ENCODE data around the gene SLC24A4. TPM values are rescaled to one million over a fixed set of nuclear protein-coding genes. Genes with fewer than 3 reads are reported as not detected.

SLC24A4 gene
- total RNA-seq, 1 donor from 2014 or later: 0.34 TPM

GRCh38 chr14:92315050-92315805 is 7.7 kb upstream of the SLC24A4 start:
- DNase-seq: no peak
- Mint-ChIP-seq H3K4me1 (ENCODE audit: low read depth, unreplicated experiment) (peaks cover 4% of the 10 kb centered on the region), H3K4me3 (ENCODE audit: unreplicated experiment) (no peak overlapping the region), H3K27me3 (ENCODE audit: unreplicated experiment) (peaks cover 11% of the 10 kb centered on the region), H3K36me3 (ENCODE audit: unreplicated experiment) (peaks cover 2% of the 10 kb centered on the region), H3K27ac (ENCODE audit: unreplicated experiment) (no peak overlapping the region), H3K9me3 (ENCODE audit: unreplicated experiment) (peaks cover 8% of the 10 kb centered on the region)
- TF ChIP-seq CTCF (IDR thresholded peaks at IDR 0.05; ENCODE audit: partially characterized antibody, unreplicated experiment): no peak

GRCh38 chr14:92316176-92316575 is 6.8 kb upstream of the SLC24A4 start:
- no peak overlapping the region for H3K4me3 Mint-ChIP-seq (ENCODE audit: unreplicated experiment)
- peaks cover 2% of the 10 kb centered on the region for H3K4me1 Mint-ChIP-seq (ENCODE audit: low read depth, unreplicated experiment)
- H3K9me3 Mint-ChIP-seq (ENCODE audit: unreplicated experiment): peaks cover 5% of the 10 kb centered on the region
- TF ChIP-seq CTCF (IDR thresholded peaks at IDR 0.05; ENCODE audit: partially characterized antibody, unreplicated experiment): no peak
- H3K36me3 Mint-ChIP-seq (ENCODE audit: unreplicated experiment): no peaks in the 10 kb centered on the region
- no peak for DNase-seq
- H3K27me3 Mint-ChIP-seq (ENCODE audit: unreplicated experiment): peaks cover 11% of the 10 kb centered on the region
- no peak overlapping the region for H3K27ac Mint-ChIP-seq (ENCODE audit: unreplicated experiment)

GRCh38 chr14:92316937-92317336 is 6.0 kb upstream of the SLC24A4 start:
- Mint-ChIP-seq H3K36me3 (ENCODE audit: unreplicated experiment) (no peaks in the 10 kb centered on the region), H3K4me3 (ENCODE audit: unreplicated experiment) (no peak overlapping the region), H3K4me1 (ENCODE audit: low read depth, unreplicated experiment) (no peaks in the 10 kb centered on the region), H3K27ac (ENCODE audit: unreplicated experiment) (no peak overlapping the region), H3K27me3 (ENCODE audit: unreplicated experiment) (peaks cover 16% of the 10 kb centered on the region), H3K9me3 (ENCODE audit: unreplicated experiment) (peaks cover 6% of the 10 kb centered on the region)
- TF ChIP-seq CTCF (IDR thresholded peaks at IDR 0.05; ENCODE audit: partially characterized antibody, unreplicated experiment): no peak
- DNase-seq: no peak

GRCh38 chr14:92317511-92317910 is 5.5 kb upstream of the SLC24A4 start:
- Mint-ChIP-seq H3K4me3 (ENCODE audit: unreplicated experiment) (no peak overlapping the region), H3K27me3 (ENCODE audit: unreplicated experiment) (peaks cover 20% of the 10 kb centered on the region), H3K9me3 (ENCODE audit: unreplicated experiment) (peaks cover 10% of the 10 kb centered on the region), H3K4me1 (ENCODE audit: low read depth, unreplicated experiment) (no peaks in the 10 kb centered on the region), H3K27ac (ENCODE audit: unreplicated experiment) (no peak overlapping the region), H3K36me3 (ENCODE audit: unreplicated experiment) (no peaks in the 10 kb centered on the region)
- no peak for DNase-seq
- no peak for TF ChIP-seq CTCF (IDR thresholded peaks at IDR 0.05; ENCODE audit: partially characterized antibody, unreplicated experiment)

- Mint-ChIP-seq H3K36me3 (ENCODE audit: unreplicated experiment) (no peaks in the 10 kb centered on the region), H3K27me3 (ENCODE audit: unreplicated experiment) (peaks cover 25% of the 10 kb centered on the region), H3K9me3 (ENCODE audit: unreplicated experiment) (peaks cover 10% of the 10 kb centered on the region), H3K4me3 (ENCODE audit: unreplicated experiment) (peak overlapping the region; percentile 35), H3K27ac (ENCODE audit: unreplicated experiment) (no peak overlapping the region), H3K4me1 (ENCODE audit: low read depth, unreplicated experiment) (no peaks in the 10 kb centered on the region)
- TF ChIP-seq CTCF (IDR thresholded peaks at IDR 0.05; ENCODE audit: partially characterized antibody, unreplicated experiment): no peak
- no peak for DNase-seq
Observed at GRCh38 chr14:92321701-92322100, 1.3 kb upstream of the SLC24A4 start.

Measured in glutamatergic neuron (in vitro differentiated cells).